Trophoblast cell (in vitro differentiated cells and primary cell): ENCODE results near the gene F8A3. TPM values are rescaled to one million over a fixed set of nuclear protein-coding genes. Genes with fewer than 3 reads are reported as not detected.
"Not testable (repeated sequence)": the region's sequence is repeated elsewhere in the genome, so short reads cannot be mapped to it uniquely, and the experiment has no call there.

Experiments used
- DNase-seq, 2 donors: peaks; one replicate each; pipeline ENCODE4 v3.0.0-alpha.2; 2016
- H2AFZ ChIP-seq: 2 replicates; pipeline ENCODE4 v1.6.1; 2013; ENCODE audit warnings: low read length, moderate library complexity, mild to moderate bottlenecking; ENCODE audit not compliant: insufficient read depth, poor library complexity
- H2AK5ac ChIP-seq: 2 replicates; pipeline ENCODE4 v1.6.1; 2013; ENCODE audit warnings: mild to moderate bottlenecking, low read length
- H2BK120ac ChIP-seq: 2 replicates; pipeline ENCODE4 v1.6.1; 2013; ENCODE audit warnings: low read length, mild to moderate bottlenecking, moderate library complexity; ENCODE audit not compliant: insufficient read depth, poor library complexity
- H2BK12ac ChIP-seq: 2 replicates; pipeline ENCODE4 v1.6.1; 2013; ENCODE audit warnings: mild to moderate bottlenecking, low read length, moderate library complexity
- H2BK5ac ChIP-seq: 2 replicates; pipeline ENCODE4 v1.6.1; 2013; ENCODE audit warnings: low read length, low read depth, moderate library complexity, mild to moderate bottlenecking; ENCODE audit not compliant: poor library complexity
- H3K14ac ChIP-seq: 2 replicates; pipeline ENCODE4 v1.6.1; 2013; ENCODE audit warnings: mild to moderate bottlenecking, low read length
- H3K18ac ChIP-seq: 2 replicates; pipeline ENCODE4 v1.6.1; 2013; ENCODE audit warnings: mild to moderate bottlenecking, low read length
- H3K23ac ChIP-seq: 2 replicates; pipeline ENCODE4 v1.6.1; 2013; ENCODE audit warnings: low read length
- H3K27ac ChIP-seq: 2 replicates; pipeline ENCODE4 v1.5.1; 2013; ENCODE audit warnings: low read depth, mild to moderate bottlenecking, inconsistent platforms, low read length, moderate library complexity
- H3K27me3 ChIP-seq: 2 replicates; pipeline ENCODE4 v1.6.1; 2013; ENCODE audit warnings: inconsistent platforms, mild to moderate bottlenecking, low read length, moderate library complexity; ENCODE audit not compliant: insufficient read depth
- H3K36me3 ChIP-seq, 2 experiments: 1 replicate in 1 of 2; 2 replicates in 1 of 2; pipeline ENCODE4 v1.6.1; 2013; ENCODE audit warnings: low read length in 2 of 2, mild to moderate bottlenecking in 2 of 2, moderate library complexity in 1 of 2; ENCODE audit not compliant: insufficient read depth in 2 of 2, control insufficient read depth in 1 of 2
- H3K4ac ChIP-seq: 2 replicates; pipeline ENCODE4 v1.6.1; 2013; ENCODE audit warnings: low read depth, mild to moderate bottlenecking, low read length, moderate library complexity
- H3K4me1 ChIP-seq, 2 experiments: 1 replicate in 1 of 2; 2 replicates in 1 of 2; pipeline ENCODE4 v1.6.1; 2013; ENCODE audit warnings: low read length in 2 of 2, mild to moderate bottlenecking in 2 of 2, moderate library complexity in 1 of 2; ENCODE audit not compliant: insufficient read depth in 2 of 2, control insufficient read depth in 1 of 2
- H3K4me2 ChIP-seq: 2 replicates; pipeline ENCODE4 v1.6.1; 2013; ENCODE audit warnings: inconsistent platforms, mild to moderate bottlenecking, low read length, moderate library complexity
- H3K4me3 ChIP-seq: 2 replicates; pipeline ENCODE4 v1.5.1; 2013; ENCODE audit warnings: mild to moderate bottlenecking, low read depth, low read length, inconsistent platforms
- H3K79me1 ChIP-seq: one replicate; pipeline ENCODE4 v1.6.1; 2013; ENCODE audit warnings: low read length
- H3K79me2 ChIP-seq: 2 replicates; pipeline ENCODE4 v1.6.1; 2013; ENCODE audit warnings: low read length, mild to moderate bottlenecking; ENCODE audit not compliant: control insufficient read depth, insufficient read depth, poor library complexity
- H3K9ac ChIP-seq: 2 replicates; pipeline ENCODE4 v1.6.1; 2013; ENCODE audit warnings: mild to moderate bottlenecking, low read length
- H3K9me3 ChIP-seq: 2 replicates; pipeline ENCODE4 v1.6.1; 2013; ENCODE audit warnings: low read depth, mild to moderate bottlenecking, control low read depth, inconsistent platforms, low read length; ENCODE audit not compliant: insufficient read depth
- H4K12ac ChIP-seq: 2 replicates; pipeline ENCODE4 v1.6.1; 2013; ENCODE audit warnings: low read depth, mild to moderate bottlenecking, low read length, moderate library complexity
- H4K8ac ChIP-seq: 2 replicates; pipeline ENCODE4 v1.6.1; 2013; ENCODE audit warnings: low read depth, mild to moderate bottlenecking, low read length, moderate library complexity
- H4K91ac ChIP-seq: one replicate; pipeline ENCODE4 v1.6.1; 2013; ENCODE audit warnings: low read depth, mild to moderate bottlenecking, low read length, moderate library complexity
- WGBS: extraction: QIAGEN DNeasy Blood & Tissue Kit; methylation state at CpG from one replicate; pipeline ENCODE4 v1.1.7; 2013; ENCODE audit warnings: missing lambda C conversion rate; ENCODE audit not compliant: insufficient read length, insufficient coverage; ENCODE audit errors: extremely low coverage; 5-methylcytosine and 5-hydroxymethylcytosine counted together
- polyA plus RNA-seq: library from polyadenylated mRNA; stranded (reverse); fragments of 200-250 nt; gene quantifications from 2 replicates; pipeline ENCODE4 v1.2.3, GENCODE V29; 2013

F8A3 gene
- polyA plus RNA-seq: not detected in 2 replicates

DNA sequence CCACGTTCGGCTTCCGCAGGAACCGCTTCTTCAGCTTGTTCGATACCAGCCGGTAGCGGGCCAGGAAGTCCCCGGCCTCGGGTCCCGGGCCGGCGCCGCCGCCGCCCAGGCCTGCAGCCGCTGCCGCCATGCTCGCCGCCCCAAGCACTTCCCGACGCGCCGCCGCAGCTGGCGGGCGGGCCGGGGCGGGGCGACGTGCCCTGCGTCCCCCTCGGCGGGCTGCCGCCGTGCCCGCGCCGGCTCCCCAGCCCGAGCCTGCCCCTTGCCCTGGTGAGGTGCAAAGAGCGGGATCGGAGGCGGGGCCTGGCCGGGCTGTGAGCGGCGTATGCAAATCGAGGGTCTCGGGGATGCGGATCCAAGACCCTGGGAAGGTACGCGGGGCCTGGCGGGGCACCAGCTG lies at the start of gene F8A3:
Gene F8A3, minus strand, starts transcription at position 150 of the 400 bp plus-strand sequence. Its CDS starts 20 bp downstream, at position 130.
- H4K12ac ChIP-seq, H3K4me1 ChIP-seq, H2AFZ ChIP-seq, H3K36me3 ChIP-seq, H3K23ac ChIP-seq, H3K4me2 ChIP-seq, H4K91ac ChIP-seq, H3K4me3 ChIP-seq, DNase-seq, H3K14ac ChIP-seq, H2AK5ac ChIP-seq, H4K8ac ChIP-seq, H3K27me3 ChIP-seq, H3K79me2 ChIP-seq, H2BK12ac ChIP-seq, H3K4ac ChIP-seq, H3K79me1 ChIP-seq, H3K9ac ChIP-seq, H2BK5ac ChIP-seq, H3K27ac ChIP-seq, H3K9me3 ChIP-seq, H3K18ac ChIP-seq, H2BK120ac ChIP-seq: not testable (repeated sequence)
- no CpG with 5 or more reads among the region's 51 CpGs for WGBS

DNA sequence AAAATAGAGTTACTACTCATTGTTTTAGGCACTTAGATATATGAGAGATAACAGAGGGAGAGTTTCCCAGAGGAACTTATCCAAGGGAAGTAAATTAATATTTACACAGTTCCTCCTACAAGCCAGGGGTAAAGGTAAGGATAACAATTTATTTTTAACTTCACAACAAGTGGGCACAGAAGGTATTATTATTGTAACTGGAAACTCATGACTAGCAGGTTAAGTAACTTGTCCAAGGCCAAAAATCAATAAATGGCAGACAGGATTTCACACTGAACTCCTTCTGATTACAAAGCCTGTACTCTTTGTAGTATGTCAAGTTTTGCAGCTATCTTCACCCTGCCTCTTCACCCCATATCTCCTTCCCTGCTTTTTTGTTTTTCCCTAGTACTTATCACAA lies 46.9 kb upstream of the F8A3 start:
- Histone ChIP-seq H3K9ac (no peak overlapping the region), H4K91ac (no peak overlapping the region), H4K8ac (no peak overlapping the region), H3K4me2 (no peak overlapping the region), H2AK5ac (no peak overlapping the region), H3K79me2 (no peaks in the 10 kb centered on the region), H3K4me1 (no peaks in the 10 kb centered on the region), H3K27ac (no peak overlapping the region), H3K4ac (no peak overlapping the region), H2BK5ac (no peak overlapping the region), H3K18ac (no peak overlapping the region), H3K9me3 (no peaks in the 10 kb centered on the region), H3K27me3 (no peaks in the 10 kb centered on the region), H2AFZ (no peak overlapping the region), H3K23ac (no peak overlapping the region), H3K4me3 (no peak overlapping the region), H3K79me1 (no peaks in the 10 kb centered on the region), H3K36me3 (no peaks in the 10 kb centered on the region), H2BK120ac (no peak overlapping the region), H4K12ac (no peak overlapping the region), H2BK12ac (no peak overlapping the region), H3K14ac (no peak overlapping the region)
- no peak for DNase-seq

GRCh38 chrX:155495134-155495533 lies 36.7 kb upstream of the F8A3 start:
- H3K4me3 ChIP-seq, H3K9me3 ChIP-seq, H2BK5ac ChIP-seq, H3K27ac ChIP-seq, H2AK5ac ChIP-seq, H3K4me2 ChIP-seq, H3K79me2 ChIP-seq, H2AFZ ChIP-seq, H4K8ac ChIP-seq, H3K18ac ChIP-seq, H2BK120ac ChIP-seq, H3K79me1 ChIP-seq, H3K9ac ChIP-seq, H3K4ac ChIP-seq, H4K12ac ChIP-seq, H4K91ac ChIP-seq, H3K27me3 ChIP-seq, H3K4me1 ChIP-seq, H2BK12ac ChIP-seq, DNase-seq, H3K23ac ChIP-seq, H3K14ac ChIP-seq, H3K36me3 ChIP-seq: not testable (repeated sequence)
- WGBS: no CpG with 5 or more reads among the region's 2 CpGs

- H4K91ac ChIP-seq, H3K79me2 ChIP-seq, H3K4me2 ChIP-seq, H2BK12ac ChIP-seq, H3K14ac ChIP-seq, H2BK120ac ChIP-seq, H3K36me3 ChIP-seq, H4K12ac ChIP-seq, H3K79me1 ChIP-seq, H3K27me3 ChIP-seq, H2BK5ac ChIP-seq, H3K4me3 ChIP-seq, H3K27ac ChIP-seq, H3K4ac ChIP-seq, H2AK5ac ChIP-seq, H3K9me3 ChIP-seq, H4K8ac ChIP-seq, H3K23ac ChIP-seq, H3K9ac ChIP-seq, H3K18ac ChIP-seq, H3K4me1 ChIP-seq, H2AFZ ChIP-seq, DNase-seq: not testable (repeated sequence)
- no CpG with 5 or more reads among the region's 3 CpGs for WGBS
Measured at GRCh38 chrX:155491421-155491820, 33.0 kb upstream of the F8A3 start.
